ENCODE data around the gene DRGX.

The DRGX gene

DNA sequence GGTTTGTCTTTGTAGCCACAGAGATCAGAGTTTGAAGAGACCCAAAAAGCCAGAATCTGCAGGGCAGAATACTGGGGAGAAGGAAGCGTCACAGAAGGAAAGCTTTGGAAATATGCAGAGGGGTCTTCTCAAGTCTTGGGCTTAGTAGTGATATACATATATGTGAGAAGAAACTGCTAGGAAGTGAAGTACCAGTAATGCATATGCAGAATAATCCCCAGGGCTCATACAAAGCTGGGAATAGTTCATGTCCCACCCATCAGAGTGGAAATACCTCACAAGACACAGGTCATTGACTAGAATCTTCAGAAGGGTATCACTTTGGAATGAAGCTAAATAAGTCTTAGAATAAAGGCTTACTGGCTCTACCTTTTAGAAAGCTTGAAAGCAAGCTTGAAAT, 57.3 kb downstream of the DRGX start:
- no peak for DNase-seq (ENCODE audit: low spot score)

DNA sequence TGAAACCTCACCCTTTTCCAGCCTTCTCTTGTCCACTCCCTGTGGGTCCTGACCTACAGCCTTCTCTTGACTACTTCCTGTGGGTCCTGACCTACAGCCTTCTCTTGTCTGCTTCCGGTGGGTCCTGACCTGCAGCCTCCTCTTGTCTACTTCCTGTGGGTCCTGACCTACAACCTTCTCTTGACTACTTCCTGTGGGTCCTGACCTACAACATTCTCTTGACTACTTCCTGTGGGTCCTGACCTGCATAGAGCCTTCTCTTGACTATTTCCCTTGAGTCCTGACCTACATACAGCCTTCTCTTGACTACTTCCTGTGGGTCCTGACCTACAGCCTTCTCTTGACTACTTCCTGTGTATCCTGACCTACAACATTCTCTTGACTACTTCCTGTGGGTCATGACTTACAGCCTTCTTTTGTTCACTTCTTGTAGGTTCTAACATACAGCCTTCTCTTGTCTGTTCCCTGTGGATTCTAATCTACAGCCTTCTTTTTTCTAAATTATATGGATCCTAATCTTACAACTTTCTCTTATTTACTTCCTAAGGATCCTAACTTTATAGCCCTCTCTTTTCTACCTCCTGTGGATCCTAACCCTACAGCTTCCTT, 60.4 kb downstream of the DRGX start:
- no peak for DNase-seq (ENCODE audit: low spot score)

DNA sequence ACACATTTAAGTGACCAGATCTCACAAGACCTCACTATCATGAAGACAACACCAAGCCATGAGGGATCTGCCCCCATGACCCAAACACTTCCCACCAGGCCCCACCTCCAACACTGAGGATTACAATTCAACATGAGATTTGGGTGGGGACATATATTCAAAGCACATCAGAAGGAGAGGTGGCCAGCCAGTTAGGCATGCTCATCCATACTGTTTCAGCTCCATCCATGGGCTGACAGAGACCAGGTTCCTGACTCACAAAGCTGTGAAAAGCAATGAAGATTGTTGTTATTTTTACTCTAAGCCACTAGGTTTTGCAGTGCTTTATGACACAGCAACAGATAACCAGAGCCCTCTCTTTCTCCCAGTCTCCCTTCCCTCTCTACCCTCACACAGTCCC, 60.9 kb downstream of the DRGX start:
- DNase-seq (ENCODE audit: low spot score) = no peak

DNA sequence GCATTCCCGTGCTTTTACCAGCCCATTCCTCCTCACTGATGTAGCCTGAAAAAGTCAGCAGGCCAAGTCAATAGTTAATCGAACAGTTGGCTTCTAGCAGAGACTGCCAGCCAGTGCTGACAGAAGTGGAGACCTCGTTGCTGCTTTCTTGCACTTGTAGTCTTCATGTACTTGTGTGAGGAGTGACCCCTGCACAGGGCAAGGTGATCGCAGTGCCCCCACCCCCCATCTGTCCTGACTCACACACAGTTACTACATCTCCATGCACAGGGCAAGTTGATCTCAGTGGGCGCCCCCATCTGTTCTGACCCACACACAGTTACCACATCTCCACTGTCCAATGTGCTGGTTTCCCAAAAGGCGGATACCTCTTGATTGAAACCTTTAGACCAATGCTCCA, 62.7 kb downstream of the DRGX start:
- no peak for DNase-seq (ENCODE audit: low spot score)

DNA sequence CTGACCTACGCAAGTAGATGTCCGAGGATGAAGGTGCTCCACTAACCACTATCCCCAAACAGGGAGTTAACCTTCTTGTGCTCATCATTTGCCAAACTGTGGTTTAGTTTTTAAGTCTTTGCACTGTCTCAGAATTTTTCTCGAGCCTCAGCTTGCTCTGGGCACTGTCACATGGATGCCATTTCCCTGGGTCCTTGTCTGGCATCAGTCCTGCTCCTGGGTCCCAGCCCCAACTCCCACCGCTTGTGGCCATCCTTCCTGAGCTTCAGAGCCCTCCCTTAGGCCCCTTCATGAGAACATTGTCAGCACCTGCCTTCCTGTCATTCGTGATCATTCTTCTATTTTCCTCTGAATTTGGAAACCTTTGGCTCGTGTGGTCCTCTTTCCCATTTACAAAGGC, 63.1 kb downstream of the DRGX start:
- no peak for DNase-seq (ENCODE audit: low spot score)

DNA sequence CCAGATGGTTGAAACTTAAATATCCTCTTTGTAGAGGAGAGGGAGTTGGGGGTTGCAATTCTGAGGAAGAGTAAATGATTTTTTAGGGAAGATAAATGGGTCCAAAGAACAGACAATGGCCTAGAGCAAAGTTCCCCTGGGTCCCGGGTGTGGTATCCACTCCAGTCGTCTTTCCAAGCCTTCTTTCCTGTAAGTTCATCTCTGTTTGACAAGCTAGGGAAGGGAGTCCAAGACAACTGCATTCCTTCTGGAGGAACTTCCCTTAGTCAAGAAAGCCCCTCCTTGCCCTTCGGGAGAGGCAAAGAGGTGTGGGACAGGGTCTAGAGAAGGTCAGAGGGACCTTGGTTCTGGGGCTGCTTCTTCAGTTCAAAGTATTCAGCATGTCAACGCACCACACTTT, 63.6 kb downstream of the DRGX start:
- DNase-seq (ENCODE audit: low spot score) = no peak

DNA sequence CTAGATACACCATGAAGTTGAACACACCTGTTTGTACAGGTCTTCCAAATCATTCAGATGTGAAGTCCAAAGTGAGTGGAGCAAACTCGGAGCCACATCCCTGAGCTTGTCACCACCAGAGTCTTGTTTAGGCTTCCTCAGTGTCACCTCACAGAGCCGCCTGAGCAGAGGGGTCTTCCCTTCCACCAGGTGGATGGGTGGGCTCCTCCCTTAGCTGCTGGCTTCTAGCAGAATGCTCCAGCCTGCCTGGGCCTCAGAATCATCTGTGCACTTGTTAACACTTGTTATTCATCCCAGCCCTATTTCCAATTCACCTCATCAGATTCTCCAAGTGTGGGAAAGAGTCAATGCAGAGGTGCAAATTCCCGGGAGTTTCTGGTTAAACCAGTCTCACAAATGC, 64.5 kb downstream of the DRGX start:
- no peak for DNase-seq (ENCODE audit: low spot score)

DNA sequence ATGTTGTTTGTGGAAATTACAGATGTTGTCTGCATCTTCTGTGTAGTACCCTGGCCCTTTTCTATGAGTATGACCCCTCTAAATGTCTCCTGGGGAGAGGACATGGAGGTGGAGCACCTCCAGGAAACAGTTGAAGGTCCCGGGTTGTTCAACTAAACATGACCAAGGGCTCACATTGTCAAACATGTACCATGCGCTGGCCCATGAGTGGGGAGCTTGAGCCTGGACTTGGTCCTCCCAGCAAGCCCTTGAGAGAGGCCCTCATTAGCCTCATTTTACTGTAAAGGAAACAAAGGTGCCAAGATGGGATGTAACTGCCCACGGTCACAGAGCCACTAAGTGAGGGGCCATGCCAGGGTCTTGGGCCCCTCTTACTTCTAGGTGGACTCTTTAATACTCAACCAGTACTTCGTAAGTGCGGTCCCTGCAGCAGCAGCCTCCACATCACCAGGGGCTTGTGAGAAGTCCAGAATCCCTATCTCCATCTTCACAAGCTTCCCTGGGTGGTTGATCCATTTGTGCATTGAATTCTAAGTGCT, 65.7 kb downstream of the DRGX start:
- no peak for DNase-seq (ENCODE audit: low spot score)

DNA sequence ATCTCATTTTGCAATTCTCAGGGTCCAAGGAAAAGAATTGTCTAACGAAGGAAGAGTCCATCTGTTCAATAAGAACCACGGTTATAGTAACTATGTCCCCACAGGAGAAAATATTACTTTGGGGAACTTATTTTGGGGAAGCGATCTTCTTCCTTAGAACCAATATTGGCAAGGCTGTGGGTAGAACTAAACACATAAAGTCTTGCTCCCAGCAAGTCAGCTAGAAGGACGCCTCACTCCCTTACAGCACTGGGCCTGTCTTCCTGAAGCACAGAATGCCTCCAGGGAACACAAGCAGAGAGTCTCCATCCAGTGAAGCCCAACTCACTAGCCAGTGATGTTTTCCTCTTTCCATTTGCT, 66.8 kb downstream of the DRGX start:
- no peak for DNase-seq (ENCODE audit: low spot score)

DNA sequence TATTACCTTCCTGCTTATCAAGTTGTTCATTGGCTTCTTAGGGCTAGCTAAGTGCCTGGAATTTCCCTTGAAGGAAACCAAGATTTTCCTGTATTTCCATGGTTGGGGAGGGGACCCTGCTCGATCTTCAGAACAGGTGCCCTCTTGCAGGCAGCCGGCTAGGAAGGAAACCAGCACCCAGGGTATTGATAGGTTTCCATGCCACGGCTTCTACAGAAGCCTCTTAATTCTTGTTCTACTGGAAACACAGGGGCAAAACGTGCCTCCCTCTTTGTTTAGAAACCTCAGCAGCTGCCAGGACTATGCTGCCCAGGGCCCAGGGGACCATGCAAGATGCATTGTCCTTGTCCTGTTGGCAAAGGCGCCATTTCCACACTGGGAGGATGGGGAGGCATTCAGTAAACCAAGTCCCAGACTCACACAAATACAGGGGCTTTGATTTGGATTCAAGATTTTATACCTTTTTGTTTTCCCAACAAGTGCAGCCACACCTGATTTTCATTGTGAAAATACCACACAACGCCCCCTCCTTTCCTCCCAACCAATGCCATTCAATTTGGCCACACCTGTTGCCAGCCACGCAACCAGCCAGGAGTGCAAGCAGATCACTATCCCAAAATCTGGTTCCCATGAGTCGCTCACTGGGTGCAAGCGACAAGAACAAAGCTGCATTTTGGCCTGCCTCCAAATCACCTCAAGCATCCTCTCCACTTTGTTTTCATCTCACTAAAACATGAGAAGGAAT, 67.3 kb downstream of the DRGX start:
- DNase-seq (ENCODE audit: low spot score) = no peak

DNA sequence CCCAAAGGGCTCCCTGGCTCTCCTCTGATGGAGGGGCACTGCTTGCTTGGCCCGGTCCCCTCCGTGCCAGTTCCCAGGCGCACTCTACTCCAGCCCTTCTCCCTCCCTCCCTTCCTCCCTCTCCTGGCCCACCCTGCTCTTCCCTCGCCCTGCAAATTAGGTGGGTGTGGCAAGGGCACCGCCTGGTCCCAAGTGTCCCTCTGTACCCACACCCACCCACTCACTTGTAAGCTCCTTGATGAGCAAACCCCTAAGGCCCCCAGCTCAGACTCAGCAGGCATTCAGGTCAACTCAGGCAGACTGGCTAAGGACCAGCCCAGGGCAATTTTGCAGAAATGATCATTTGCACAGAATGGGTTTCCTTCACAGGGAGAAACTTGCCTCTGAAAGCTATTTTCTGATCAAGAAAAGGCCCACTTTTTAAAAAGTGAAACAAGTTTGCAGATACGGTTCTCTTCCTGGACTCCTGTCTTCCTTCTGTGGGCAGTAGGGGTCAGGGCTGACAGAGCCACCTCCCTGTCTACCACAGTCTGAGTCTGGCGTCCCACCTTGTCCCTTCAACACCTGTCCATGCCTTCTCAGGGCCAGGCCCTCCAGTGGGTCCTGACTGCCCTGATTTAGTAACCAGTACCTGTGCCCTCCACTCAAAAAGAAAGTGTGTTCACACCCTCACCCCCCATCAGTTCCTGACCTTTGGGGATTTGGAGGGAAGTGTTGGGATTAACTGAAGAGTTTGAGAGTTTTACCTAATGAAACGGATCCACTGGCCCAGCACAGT, 68.7 kb downstream of the DRGX start:
- no peak for DNase-seq (ENCODE audit: low spot score)

DNA sequence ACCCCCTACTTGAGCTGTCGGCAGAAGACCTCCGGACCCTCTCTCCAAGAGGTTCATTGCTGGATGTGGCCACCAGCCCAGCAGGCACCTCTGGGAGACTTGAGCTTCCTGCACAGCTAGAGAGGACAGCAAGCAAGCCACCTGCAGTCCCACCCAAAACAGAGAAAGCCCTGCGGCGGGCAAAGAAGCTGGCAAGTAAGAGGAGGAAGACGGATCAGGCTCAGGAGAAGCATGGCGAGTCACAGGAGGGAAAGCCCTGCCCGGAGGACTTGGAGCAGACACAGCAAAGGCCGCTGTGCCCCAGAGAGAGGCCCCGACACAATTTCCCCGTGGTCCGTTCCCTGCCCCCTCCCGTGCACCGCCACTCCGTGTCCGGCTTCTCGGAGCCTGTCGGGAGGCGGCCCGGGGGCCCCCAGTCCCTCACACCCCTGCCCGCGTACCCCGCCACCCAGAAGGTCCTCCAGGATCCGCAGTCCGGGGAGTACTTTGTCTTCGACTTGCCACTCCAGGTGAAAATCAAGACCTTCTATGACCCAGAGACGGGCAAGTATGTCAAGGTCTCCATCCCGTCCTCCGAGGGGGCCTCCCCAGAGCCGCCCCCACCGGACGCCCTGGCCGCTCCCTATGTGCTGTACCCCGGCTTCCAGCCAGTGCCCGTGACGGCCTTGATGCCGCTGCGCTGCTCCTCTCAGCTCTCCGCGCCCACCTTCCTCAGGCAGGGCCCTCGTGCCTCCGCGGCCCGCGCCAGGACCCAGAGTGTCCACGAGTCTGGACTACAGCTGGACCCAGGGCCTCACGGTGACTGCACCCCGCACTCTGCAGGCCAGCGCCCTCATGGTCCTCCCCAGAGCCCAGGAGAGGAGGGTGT, 69.7 kb downstream of the DRGX start:
- DNase-seq (ENCODE audit: low spot score) = no peak

DNA sequence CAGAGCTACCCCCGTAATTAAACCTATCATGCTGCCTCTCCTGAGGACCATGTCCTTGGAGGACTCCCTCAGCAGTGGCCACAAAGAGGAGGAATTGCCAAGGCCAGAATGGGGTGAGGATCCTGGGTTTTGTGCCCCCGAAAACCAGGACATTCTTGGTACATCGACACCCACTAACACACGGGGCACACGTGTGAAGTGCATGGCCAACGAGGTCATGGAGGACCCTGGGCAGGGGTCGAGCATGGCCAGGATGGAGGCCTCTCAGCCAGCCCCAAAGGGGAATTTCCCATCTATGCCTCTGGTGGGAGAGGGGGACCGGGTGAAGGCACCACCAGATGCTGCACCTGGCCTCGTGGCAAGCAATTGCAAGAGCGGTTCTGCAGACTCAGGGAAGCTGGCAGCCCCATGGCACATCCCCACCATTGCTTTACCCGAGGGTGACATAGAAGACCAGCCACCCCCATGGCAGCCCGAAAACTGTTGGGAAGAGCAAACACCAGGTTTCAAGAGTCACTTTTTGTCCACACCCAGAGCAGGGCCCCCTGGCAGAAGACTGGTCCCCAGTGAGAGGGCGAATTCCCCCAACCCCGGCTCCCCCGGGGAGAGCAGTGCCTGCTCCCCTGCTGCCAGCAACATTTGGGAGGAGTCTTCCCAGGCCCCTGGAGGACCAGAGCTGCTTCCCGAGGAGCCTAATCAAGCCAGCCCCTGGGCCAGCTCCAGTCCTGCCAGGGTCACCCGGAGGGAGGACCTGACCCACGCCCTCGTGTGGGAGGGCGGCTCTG, 70.6 kb downstream of the DRGX start:
- no peak for DNase-seq (ENCODE audit: low spot score)

DNA sequence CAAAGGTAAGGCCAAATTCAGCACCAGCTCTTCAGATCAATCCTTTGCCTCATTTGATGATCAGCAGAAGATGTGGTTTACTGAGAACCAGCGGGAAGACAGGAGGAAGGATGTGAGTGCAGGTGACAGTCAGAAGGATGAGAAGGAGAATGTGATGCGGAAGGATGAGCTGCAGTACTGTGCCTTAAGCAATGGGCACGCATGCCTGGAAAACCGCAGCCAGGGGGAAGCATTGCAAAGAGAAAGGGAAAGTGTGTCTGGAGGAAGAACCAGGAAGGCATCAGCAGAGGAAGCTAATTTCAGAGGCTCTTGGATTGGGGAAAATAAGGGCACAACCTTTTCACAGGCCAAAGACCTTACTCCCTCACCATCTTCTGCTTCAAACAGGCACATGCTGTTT, 71.2 kb downstream of the DRGX start:
- no peak for DNase-seq (ENCODE audit: low spot score)

DNA sequence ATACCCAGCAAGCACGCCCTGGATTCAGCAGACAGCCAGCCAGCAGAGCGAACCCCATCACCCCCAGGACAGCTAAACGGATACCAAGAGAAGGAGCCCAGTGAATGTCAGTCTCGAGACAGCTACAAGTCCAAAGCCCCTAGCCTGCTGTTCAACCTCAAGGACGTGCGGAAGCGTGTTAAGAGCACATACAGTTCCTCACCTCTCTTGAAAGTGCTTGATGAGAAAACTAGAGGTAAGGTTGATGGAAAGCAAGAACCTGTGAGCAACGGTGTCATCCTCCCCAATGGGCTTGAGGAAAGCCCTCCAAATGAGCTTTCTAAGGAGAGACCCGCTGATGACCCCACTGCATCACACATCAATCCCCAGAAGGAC, 72.0 kb downstream of the DRGX start:
- no peak for DNase-seq (ENCODE audit: low spot score)

DNA sequence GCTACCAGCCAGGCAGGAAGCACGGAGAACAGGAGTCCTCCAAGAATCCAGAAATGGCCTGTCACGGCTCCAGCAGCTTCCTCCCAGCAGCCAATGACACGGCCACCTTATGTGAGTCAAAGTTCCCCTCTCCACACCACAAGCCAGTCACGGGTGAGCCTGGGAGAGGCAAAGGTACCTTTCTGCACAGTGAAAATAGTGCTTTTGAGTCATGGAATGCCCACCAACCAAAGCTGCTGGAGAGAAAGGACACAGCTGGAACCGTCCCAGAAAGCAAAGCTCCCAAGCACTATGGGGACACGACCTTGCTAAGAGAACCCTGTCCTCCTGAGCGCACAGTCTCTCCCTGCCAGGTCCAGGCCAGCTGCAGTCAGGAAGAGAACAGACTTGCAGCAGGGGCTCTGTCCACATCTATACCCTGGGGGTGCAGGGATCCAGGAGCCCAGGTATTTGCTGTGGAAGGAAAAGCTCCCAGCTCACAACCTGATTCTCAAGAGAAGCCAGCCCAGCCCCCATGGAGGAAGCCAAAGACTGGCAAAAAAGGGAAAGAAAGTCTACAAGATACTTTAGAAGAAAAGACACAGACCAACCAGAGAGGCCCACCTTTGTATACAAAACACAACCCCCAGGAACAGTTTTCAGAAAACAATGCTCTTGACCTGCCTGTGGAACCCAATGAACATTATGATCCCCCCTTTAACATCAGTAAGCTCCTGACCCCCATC, 72.6 kb downstream of the DRGX start:
- DNase-seq (ENCODE audit: low spot score) = no peak

DNA sequence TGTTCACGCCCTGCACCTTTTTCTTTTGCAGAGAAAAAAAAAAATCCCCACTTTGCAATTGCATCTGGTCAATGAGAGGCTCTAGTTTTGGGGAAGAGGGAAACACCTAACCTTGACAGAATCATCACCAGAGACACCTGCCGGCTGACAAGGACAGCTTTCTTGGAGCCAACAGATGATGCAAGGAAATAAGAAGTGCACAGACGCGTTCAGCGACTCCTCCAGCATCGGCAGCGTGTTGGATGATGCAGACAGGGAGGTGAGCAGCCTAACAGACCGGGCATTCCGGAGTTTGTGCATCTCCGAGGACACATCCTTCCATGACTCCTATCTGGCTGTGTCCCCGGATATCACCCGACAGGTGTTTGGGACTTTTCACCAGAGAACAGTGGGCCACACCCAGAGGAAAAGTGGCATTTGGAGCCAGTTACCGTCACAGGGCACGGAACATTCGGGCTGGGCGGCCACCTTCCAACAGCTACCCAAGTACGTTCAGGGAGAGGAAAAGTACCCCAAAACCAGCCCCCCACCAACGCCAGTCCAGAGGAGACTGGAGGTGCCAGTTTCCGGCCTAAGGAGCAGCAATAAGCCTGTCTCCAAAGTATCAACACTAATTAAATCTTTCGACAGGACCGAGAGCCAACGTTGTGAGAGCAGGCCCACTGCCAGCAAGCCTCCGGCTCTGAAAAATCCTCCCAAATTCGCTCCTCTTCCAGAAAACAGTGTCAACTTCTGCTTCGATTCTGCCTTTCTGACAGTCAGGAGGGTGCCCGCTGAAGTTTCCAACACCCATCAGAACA, 73.3 kb downstream of the DRGX start:
- no peak for DNase-seq (ENCODE audit: low spot score)

DNA sequence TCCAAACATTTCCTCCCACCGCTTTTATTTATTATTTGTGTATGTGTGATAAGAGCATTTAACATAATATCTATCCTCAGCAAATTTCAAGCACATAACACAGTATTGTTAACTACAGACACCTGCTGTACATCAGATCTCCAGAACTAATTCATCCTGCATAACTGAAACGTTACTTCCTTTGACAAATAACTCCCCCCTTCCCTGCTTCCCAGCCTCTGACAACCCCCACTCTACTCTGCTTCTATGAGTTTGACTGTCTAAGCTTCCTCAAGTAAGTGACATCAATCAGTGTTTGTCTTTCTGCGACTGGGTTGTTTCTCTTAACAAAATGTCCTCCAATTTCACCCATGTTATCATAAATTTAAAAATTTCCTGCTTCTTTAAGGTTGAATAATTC, 74.9 kb downstream of the DRGX start:
- no peak for DNase-seq (ENCODE audit: low spot score)

DNA sequence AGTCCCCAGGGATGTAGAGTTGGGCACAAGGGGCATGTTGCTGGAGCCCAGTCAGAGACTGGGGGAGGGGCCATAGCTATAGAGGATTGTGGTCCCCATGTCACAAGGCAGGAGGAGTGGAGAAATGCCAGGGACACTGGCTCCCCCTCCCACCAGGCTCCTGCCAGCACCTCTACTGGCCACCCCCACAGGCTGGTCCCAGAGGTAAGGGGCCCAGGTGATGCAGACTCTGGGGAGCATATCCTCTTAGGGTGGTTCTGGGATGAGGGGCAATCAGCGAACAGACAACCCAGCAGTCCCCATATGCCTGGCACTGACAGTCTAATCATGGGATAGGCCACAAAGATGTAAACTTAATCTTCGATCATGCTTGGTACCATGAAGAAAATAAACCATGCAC, 75.7 kb downstream of the DRGX start:
- no peak for DNase-seq (ENCODE audit: low spot score)

DNA sequence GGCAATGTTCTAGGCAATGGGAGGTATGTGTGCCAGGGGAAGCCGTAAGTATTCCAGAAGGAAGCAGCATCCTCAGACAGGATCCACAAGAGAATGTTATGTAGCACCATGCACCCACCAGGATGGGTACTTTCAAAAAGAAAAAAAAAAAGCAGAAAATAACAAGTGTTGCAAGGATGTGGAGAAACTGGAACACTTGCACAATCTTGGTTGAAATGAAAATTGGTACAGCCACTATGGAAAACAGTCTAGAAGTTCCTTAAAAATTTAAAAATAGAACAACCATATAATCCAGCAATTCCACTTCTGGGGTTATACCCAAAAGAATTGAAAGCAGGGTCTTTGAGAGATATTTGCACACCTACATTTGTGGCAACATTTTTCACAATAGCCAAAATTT, 76.7 kb downstream of the DRGX start:
- no peak for DNase-seq (ENCODE audit: low spot score)

Measured in kidney capillary endothelial cell (primary cell).